ENCODE measurements around the gene CCNE1. TPM values are rescaled to one million over a fixed set of nuclear protein-coding genes. Genes with fewer than 3 reads are reported as not detected.

The CCNE1 gene
- polyA plus RNA-seq, 3 donors: 1.7 TPM; not detected in 2

GRCh38 chr19:29831041-29831548, 19.3 kb downstream of the CCNE1 start:
- H3K4me2 ChIP-seq (replicated peaks; ENCODE audit: extremely low read depth, low read length, poor library complexity, severe bottlenecking): no peak overlapping the region
- H3K27ac ChIP-seq (ENCODE audit: low read depth in 1 of 2, low read length in 2 of 2): no peak overlapping the region
- no peaks in the 10 kb centered on the region for H3K9me3 Mint-ChIP-seq
- peak overlapping the region in 2 of 7 donors; percentile 12 to 46 for H3K27ac Mint-ChIP-seq
- H3K9ac ChIP-seq (ENCODE audit: insufficient read depth, low read length, poor library complexity, severe bottlenecking): no peak overlapping the region
- H2AFZ ChIP-seq (ENCODE audit: insufficient read depth, low read depth, low read length, poor library complexity, severe bottlenecking): peak overlapping the region; percentile 48
- H3K9me3 ChIP-seq (replicated peaks in 1 of 2; ENCODE audit: control insufficient read depth in 1 of 2, insufficient read depth in 1 of 2, low read length in 2 of 2): no peaks in the 10 kb centered on the region
- peaks cover 8% of the 10 kb centered on the region for H3K4me1 Mint-ChIP-seq
- TF ChIP-seq, protein P1, sequence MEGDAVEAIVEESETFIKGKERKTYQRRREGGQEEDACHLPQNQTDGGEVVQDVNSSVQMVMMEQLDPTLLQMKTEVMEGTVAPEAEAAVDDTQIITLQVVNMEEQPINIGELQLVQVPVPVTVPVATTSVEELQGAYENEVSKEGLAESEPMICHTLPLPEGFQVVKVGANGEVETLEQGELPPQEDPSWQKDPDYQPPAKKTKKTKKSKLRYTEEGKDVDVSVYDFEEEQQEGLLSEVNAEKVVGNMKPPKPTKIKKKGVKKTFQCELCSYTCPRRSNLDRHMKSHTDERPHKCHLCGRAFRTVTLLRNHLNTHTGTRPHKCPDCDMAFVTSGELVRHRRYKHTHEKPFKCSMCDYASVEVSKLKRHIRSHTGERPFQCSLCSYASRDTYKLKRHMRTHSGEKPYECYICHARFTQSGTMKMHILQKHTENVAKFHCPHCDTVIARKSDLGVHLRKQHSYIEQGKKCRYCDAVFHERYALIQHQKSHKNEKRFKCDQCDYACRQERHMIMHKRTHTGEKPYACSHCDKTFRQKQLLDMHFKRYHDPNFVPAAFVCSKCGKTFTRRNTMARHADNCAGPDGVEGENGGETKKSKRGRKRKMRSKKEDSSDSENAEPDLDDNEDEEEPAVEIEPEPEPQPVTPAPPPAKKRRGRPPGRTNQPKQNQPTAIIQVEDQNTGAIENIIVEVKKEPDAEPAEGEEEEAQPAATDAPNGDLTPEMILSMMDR (IDR thresholded peaks at IDR 0.05): no peak
- no peak for DNase-seq
- no peaks in the 10 kb centered on the region for H3K79me2 ChIP-seq (ENCODE audit: insufficient read depth, low read length)
- no peaks in the 10 kb centered on the region for H3K36me3 Mint-ChIP-seq
- no peaks in the 10 kb centered on the region for H3K4me1 ChIP-seq (ENCODE audit: control insufficient read depth in 1 of 2, insufficient read depth in 2 of 2, low read length in 2 of 2)
- no peaks in the 10 kb centered on the region for H3K36me3 ChIP-seq (replicated peaks in 1 of 2; ENCODE audit: control insufficient read depth in 1 of 2, insufficient read depth in 2 of 2, low read length in 2 of 2)
- H3K27me3 Mint-ChIP-seq (ENCODE audit: low read depth in 3 of 3): peaks cover 6 to 18% (median 12%) of the 10 kb centered on the region in 3 donors
- no peaks in the 10 kb centered on the region for H3K27me3 ChIP-seq (ENCODE audit: control insufficient read depth in 2 of 2, insufficient read depth in 2 of 2, low read length in 2 of 2)
- no peaks in the 10 kb centered on the region for H4K20me1 ChIP-seq (ENCODE audit: insufficient read depth, low read length)
- intact Hi-C loops (cut with micrococcal nuclease): no loop called here
- no peak overlapping the region for H3K4me3 Mint-ChIP-seq
- WGBS (ENCODE audit: insufficient coverage): 32% methylated on average over 10 of the region's 12 CpGs
- H3K4me3 ChIP-seq (replicated peaks in 1 of 3; ENCODE audit: low read depth in 2 of 3, low read length in 3 of 3): no peak overlapping the region

DNA sequence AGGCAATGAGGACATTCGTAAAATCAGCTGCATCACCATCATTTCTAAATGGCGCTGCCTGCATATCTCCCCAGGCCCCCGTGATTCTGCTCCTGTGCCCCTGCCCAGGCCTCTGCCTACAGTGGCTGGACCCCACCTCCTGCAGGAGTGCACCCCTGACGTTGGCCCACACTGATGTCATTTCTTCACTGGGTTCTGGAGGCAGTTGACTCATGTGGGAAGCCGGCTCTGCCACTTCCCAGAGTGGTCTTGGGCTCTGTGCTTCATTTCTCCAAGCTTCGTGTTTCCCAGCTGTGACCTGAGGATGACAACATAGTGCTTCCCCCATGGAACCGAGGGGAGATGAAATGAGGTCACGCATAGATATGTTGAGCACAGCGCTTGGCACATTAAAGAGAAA, 19.9 kb downstream of the CCNE1 start:
- 79% methylated on average over 6 of the region's 9 CpGs for WGBS (ENCODE audit: insufficient coverage)
- Histone ChIP-seq H3K4me1 (ENCODE audit: control insufficient read depth in 1 of 2, insufficient read depth in 2 of 2, low read length in 2 of 2) (no peaks in the 10 kb centered on the region), H3K36me3 (replicated peaks in 1 of 2; ENCODE audit: control insufficient read depth in 1 of 2, insufficient read depth in 2 of 2, low read length in 2 of 2) (no peaks in the 10 kb centered on the region), H3K9ac (ENCODE audit: insufficient read depth, low read length, poor library complexity, severe bottlenecking) (peak overlapping the region; percentile 30), H3K4me3 (replicated peaks in 1 of 3; ENCODE audit: low read depth in 2 of 3, low read length in 3 of 3) (no peak overlapping the region), H3K27me3 (ENCODE audit: control insufficient read depth in 2 of 2, insufficient read depth in 2 of 2, low read length in 2 of 2) (no peaks in the 10 kb centered on the region), H3K27ac (ENCODE audit: low read depth in 1 of 2, low read length in 2 of 2) (no peak overlapping the region), H3K9me3 (replicated peaks in 1 of 2; ENCODE audit: control insufficient read depth in 1 of 2, insufficient read depth in 1 of 2, low read length in 2 of 2) (no peaks in the 10 kb centered on the region), H3K4me2 (replicated peaks; ENCODE audit: extremely low read depth, low read length, poor library complexity, severe bottlenecking) (no peak overlapping the region), H2AFZ (ENCODE audit: insufficient read depth, low read depth, low read length, poor library complexity, severe bottlenecking) (no peak overlapping the region), H4K20me1 (ENCODE audit: insufficient read depth, low read length) (no peaks in the 10 kb centered on the region), H3K79me2 (ENCODE audit: insufficient read depth, low read length) (no peaks in the 10 kb centered on the region)
- Mint-ChIP-seq H3K27me3 (ENCODE audit: low read depth in 3 of 3) (peaks cover 6 to 18% (median 12%) of the 10 kb centered on the region in 3 donors), H3K9me3 (no peaks in the 10 kb centered on the region), H3K4me3 (no peak overlapping the region), H3K27ac (peak overlapping the region in 2 of 7 donors; percentile 26 to 57), H3K4me1 (peaks cover 8% of the 10 kb centered on the region), H3K36me3 (no peaks in the 10 kb centered on the region)
- no peak for DNase-seq
- TF ChIP-seq, protein P1 (IDR thresholded peaks at IDR 0.05): no peak
- intact Hi-C loops (cut with micrococcal nuclease): no loop called here
